SJSA1 (cell line): ENCODE measurements around the gene TSPAN18. TPM values are rescaled to one million over a fixed set of nuclear protein-coding genes. Genes with fewer than 3 reads are reported as not detected.
A peak's percentile ranks its signal among the peaks of the same experiment; 100 is the strongest.

ENCODE experiments used
- DNase-seq, 2 experiments: peaks; one replicate each; pipeline ENCODE4 v3.0.0-alpha.2; 2015 to 2020; ENCODE audit warnings: low spot score in 2 of 2, low read depth in 1 of 2
- H3K27ac ChIP-seq: fragments of 250-450 bp; sonication (Bioruptor Pico); 2 replicates; pipeline ENCODE4 v1.5.1; 2020; ENCODE audit warnings: mild to moderate bottlenecking, moderate library complexity
- H3K27me3 ChIP-seq: fragments of 250-450 bp; sonication (Bioruptor Pico); replicated peaks from 2 replicates; pipeline ENCODE4 v1.5.1; 2020; ENCODE audit warnings: mild to moderate bottlenecking, moderate library complexity
- H3K36me3 ChIP-seq: fragments of 250-450 bp; sonication (Bioruptor Pico); 2 replicates; pipeline ENCODE4 v1.5.1; 2020; ENCODE audit warnings: mild to moderate bottlenecking
- H3K4me1 ChIP-seq: fragments of 250-450 bp; sonication (Bioruptor Pico); replicated peaks from 2 replicates; pipeline ENCODE4 v1.6.1; 2021; ENCODE audit warnings: mild to moderate bottlenecking
- H3K4me3 ChIP-seq: fragments of 250-450 bp; sonication (Bioruptor Pico); 2 replicates; pipeline ENCODE4 v1.5.1; 2020; ENCODE audit warnings: mild to moderate bottlenecking
- H3K9me3 ChIP-seq: fragments of 250-450 bp; sonication (Bioruptor Pico); replicated peaks from 2 replicates; pipeline ENCODE4 v1.5.1; 2020; ENCODE audit warnings: mild to moderate bottlenecking
- total RNA-seq: library from RNA; depleted of rRNA; stranded (reverse); fragments of >200 nt; shearing (Covaris generic); gene quantifications from 2 replicates; pipeline ENCODE4 v1.2.3, GENCODE V29; 2014

The TSPAN18 gene
- total RNA-seq, 1 experiment from 2014 or later: 1.9 TPM

DNA sequence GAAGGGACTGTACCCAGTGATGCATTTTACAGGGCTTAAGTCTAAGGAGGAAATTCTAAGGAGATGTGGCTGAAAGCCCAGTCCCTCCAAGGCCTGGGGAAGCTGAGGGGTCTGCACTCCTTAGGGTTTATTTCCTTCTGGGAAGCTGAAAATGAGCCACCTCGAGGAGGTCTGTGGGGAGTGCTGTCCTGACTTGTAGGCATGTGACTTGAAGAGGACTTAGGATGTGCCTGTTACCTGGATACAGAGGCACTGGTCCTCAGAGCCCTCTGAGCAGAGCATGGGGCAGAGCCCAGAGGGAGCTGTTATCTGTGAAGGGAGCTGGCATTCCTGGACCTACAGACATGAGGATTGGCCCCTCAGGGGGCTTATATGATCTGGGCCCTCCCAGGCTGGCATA, 146.8 kb downstream of the TSPAN18 start:
- H3K4me1 ChIP-seq: peaks cover 10% of the 10 kb centered on the region
- no peak overlapping the region for H3K27ac ChIP-seq
- H3K27me3 ChIP-seq: no peaks in the 10 kb centered on the region
- no peak for DNase-seq
- no peak overlapping the region for H3K4me3 ChIP-seq
- no peaks in the 10 kb centered on the region for H3K36me3 ChIP-seq
- peaks cover 7% of the 10 kb centered on the region for H3K9me3 ChIP-seq

GRCh38 chr11:44874284-44874683, 147.5 kb downstream of the TSPAN18 start:
- H3K4me1 ChIP-seq: peaks cover 10% of the 10 kb centered on the region
- no peak overlapping the region for H3K27ac ChIP-seq
- no peaks in the 10 kb centered on the region for H3K36me3 ChIP-seq
- no peak for DNase-seq
- no peaks in the 10 kb centered on the region for H3K27me3 ChIP-seq
- H3K9me3 ChIP-seq: peaks cover 7% of the 10 kb centered on the region
- H3K4me3 ChIP-seq: no peak overlapping the region

DNA sequence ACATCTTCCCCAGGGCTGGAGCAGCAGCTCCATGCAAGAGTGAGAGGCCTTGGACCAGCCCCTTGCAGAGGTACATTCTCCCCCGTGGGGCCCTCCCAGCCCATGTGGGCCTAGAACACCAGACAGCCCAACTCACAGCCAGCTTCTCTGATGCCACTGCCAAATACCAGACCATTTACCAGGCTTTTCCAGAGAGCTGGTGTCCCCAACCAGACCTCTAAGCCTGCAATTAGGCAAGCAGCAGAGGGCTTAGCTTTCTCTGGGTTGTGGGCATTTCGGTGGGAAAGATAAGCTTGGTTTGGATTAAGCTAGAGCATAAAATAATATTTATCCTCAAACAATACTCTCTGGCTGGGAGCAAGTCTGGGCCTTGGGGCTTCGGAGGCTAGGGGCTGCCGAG, 148.3 kb downstream of the TSPAN18 start:
- no peak for DNase-seq
- Histone ChIP-seq H3K27ac (no peak overlapping the region), H3K4me3 (no peak overlapping the region), H3K4me1 (peaks cover 10% of the 10 kb centered on the region), H3K36me3 (no peaks in the 10 kb centered on the region), H3K27me3 (no peaks in the 10 kb centered on the region), H3K9me3 (peaks cover 7% of the 10 kb centered on the region)

GRCh38 chr11:44876194-44876723, 149.5 kb downstream of the TSPAN18 start:
- DNase-seq: no peak
- no peak overlapping the region for H3K4me3 ChIP-seq
- peaks cover 1% of the 10 kb centered on the region for H3K9me3 ChIP-seq
- peaks cover 10% of the 10 kb centered on the region for H3K4me1 ChIP-seq
- no peaks in the 10 kb centered on the region for H3K27me3 ChIP-seq
- no peaks in the 10 kb centered on the region for H3K36me3 ChIP-seq
- H3K27ac ChIP-seq: no peak overlapping the region

- no peaks in the 10 kb centered on the region for H3K9me3 ChIP-seq
- no peak overlapping the region for H3K27ac ChIP-seq
- H3K4me1 ChIP-seq: peaks cover 10% of the 10 kb centered on the region
- H3K4me3 ChIP-seq: no peak overlapping the region
- no peak for DNase-seq
- no peaks in the 10 kb centered on the region for H3K36me3 ChIP-seq
- no peaks in the 10 kb centered on the region for H3K27me3 ChIP-seq
Measured at GRCh38 chr11:44876906-44877305, 150.1 kb downstream of the TSPAN18 start.

GRCh38 chr11:44877571-44878497, 151.1 kb downstream of the TSPAN18 start:
- Histone ChIP-seq H3K9me3 (no peaks in the 10 kb centered on the region), H3K36me3 (no peaks in the 10 kb centered on the region), H3K4me3 (no peak overlapping the region), H3K4me1 (peaks cover 13% of the 10 kb centered on the region), H3K27me3 (no peaks in the 10 kb centered on the region), H3K27ac (no peak overlapping the region)
- peak; percentile 62 to 70 for DNase-seq

DNA sequence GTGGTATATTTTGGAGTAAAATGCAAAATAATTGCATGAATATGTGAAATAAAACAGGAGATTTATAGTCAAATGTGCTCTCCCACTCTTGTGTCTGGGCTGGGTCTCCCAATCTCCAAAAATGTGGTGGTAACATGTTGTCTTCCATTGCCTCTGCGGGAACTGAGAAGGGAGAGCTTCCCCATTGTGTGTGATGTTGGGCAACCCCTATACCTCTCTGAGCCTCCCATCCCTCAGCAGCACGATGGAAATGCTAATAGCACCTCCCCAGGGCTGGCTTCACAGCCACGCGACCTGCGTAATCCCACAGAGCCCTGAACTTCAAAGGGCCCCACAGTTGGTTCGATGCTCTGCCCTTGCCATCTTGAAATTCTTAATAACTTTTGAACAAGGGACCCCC, 151.9 kb downstream of the TSPAN18 start:
- Histone ChIP-seq H3K4me3 (no peak overlapping the region), H3K4me1 (peaks cover 21% of the 10 kb centered on the region), H3K36me3 (no peaks in the 10 kb centered on the region), H3K9me3 (no peaks in the 10 kb centered on the region), H3K27me3 (no peaks in the 10 kb centered on the region), H3K27ac (no peak overlapping the region)
- no peak for DNase-seq

DNA sequence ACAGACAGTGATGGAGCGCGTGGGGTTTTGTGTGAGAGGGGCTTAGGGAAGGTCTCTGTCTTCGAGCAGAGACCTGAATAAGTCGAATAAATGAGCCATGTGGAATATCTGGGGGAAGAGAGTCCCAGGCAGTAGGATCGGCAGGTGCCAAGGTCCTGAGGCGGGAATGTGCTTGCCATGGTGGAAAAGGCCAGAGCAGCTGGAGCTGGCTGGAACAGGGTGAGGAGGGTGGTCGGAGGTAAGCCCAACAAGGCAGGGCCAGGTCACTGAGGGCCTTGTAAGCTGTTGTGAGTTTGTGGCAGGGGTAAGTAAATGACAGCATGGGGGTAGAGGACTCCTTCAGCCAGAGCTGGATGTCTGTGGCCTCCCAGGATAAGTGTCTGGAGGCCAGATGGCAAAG, 152.7 kb downstream of the TSPAN18 start:
- no peak overlapping the region for H3K4me3 ChIP-seq
- H3K9me3 ChIP-seq: no peaks in the 10 kb centered on the region
- peaks cover 28% of the 10 kb centered on the region for H3K4me1 ChIP-seq
- no peaks in the 10 kb centered on the region for H3K36me3 ChIP-seq
- H3K27me3 ChIP-seq: no peaks in the 10 kb centered on the region
- DNase-seq: no peak
- no peak overlapping the region for H3K27ac ChIP-seq

DNA sequence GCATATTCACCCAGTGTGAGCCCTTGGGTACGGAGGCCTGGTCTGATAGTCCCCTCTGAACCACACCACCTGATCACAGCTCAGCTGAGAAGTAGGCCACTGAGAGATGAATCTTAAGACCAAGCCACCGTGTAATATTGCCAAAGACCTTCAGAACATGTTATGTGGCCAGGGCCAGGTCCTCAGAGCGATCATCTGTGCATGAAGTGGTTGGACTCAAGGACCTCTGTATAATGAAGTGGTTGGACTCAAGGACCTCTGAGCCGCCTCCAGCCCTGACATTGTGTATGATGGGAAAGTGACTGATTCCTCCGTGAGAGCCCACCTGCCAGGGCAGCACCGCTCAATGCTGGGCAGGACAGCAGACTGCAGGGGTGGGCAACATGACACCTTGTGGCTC, 153.7 kb downstream of the TSPAN18 start:
- Histone ChIP-seq H3K27me3 (no peaks in the 10 kb centered on the region), H3K9me3 (no peaks in the 10 kb centered on the region)
- no peak for DNase-seq

GRCh38 chr11:44880953-44881352, 154.2 kb downstream of the TSPAN18 start:
- no peak overlapping the region for H3K4me3 ChIP-seq
- H3K4me1 ChIP-seq: peaks cover 28% of the 10 kb centered on the region
- no peaks in the 10 kb centered on the region for H3K9me3 ChIP-seq
- H3K27me3 ChIP-seq: no peaks in the 10 kb centered on the region
- DNase-seq: no peak
- H3K27ac ChIP-seq: no peak overlapping the region
- no peaks in the 10 kb centered on the region for H3K36me3 ChIP-seq

More for the DNA sequence above, 153.7 kb downstream of the TSPAN18 start:
- H3K4me1 ChIP-seq: peaks cover 28% of the 10 kb centered on the region
- H3K4me3 ChIP-seq: no peak overlapping the region
- no peak overlapping the region for H3K27ac ChIP-seq
- no peaks in the 10 kb centered on the region for H3K36me3 ChIP-seq

GRCh38 chr11:44883277-44883676, 156.5 kb downstream of the TSPAN18 start:
- no peaks in the 10 kb centered on the region for H3K27me3 ChIP-seq
- no peaks in the 10 kb centered on the region for H3K36me3 ChIP-seq

GRCh38 chr11:44884056-44884455, 157.3 kb downstream of the TSPAN18 start:
- H3K9me3 ChIP-seq: no peaks in the 10 kb centered on the region
- DNase-seq: no peak
- no peaks in the 10 kb centered on the region for H3K27me3 ChIP-seq
- H3K4me3 ChIP-seq: no peak overlapping the region
- no peaks in the 10 kb centered on the region for H3K36me3 ChIP-seq
- peaks cover 30% of the 10 kb centered on the region for H3K4me1 ChIP-seq
- no peak overlapping the region for H3K27ac ChIP-seq

More at GRCh38 chr11:44883277-44883676, 156.5 kb downstream of the TSPAN18 start:
- no peak overlapping the region for H3K27ac ChIP-seq
- H3K9me3 ChIP-seq: no peaks in the 10 kb centered on the region
- no peak overlapping the region for H3K4me3 ChIP-seq
- H3K4me1 ChIP-seq: peaks cover 31% of the 10 kb centered on the region
- DNase-seq: peak; percentile 61 to 62

DNA sequence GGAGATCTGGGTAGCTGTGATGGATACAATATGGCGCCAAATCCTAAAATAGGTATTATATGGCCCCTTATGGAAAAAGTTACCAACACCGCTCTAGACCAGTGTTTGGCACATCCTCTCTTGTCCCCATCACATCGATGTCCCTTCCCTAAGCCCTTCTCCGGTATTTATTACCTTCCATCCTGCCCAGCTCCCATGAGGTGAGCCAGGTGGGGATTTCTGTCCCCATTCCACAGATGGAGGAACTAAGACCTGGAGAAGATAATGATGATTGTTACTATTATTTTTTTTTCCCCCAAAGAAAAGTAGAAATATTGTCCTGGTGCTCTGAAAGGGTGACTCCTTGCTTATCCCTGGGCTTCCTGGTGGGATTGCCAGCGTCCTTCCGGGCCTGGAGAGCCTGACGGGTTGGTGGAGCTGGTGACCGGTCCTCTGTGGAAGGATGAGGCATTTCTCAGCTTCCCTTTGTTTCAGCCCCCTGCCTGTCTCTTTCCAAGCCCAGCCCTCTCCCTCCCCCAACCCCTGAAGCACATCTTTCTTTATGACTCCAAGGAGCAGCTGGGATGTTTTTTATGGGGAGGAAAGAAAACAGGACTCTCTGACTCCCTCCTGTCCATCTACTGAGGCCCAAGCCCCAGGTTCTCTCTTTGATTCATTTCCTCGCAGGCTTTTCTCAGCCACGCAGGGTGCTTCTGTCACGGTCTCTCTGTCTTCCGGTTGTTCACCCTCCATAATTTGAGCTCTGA, 158.5 kb downstream of the TSPAN18 start:
- Histone ChIP-seq H3K27ac (no peak overlapping the region), H3K36me3 (no peaks in the 10 kb centered on the region), H3K4me1 (peaks cover 35% of the 10 kb centered on the region), H3K4me3 (no peak overlapping the region), H3K27me3 (no peaks in the 10 kb centered on the region), H3K9me3 (no peaks in the 10 kb centered on the region)
- DNase-seq: no peak
